SK-N-SH (cell line): ENCODE measurements around the gene SNTG2. TPM values are rescaled to one million over a fixed set of nuclear protein-coding genes. Genes with fewer than 3 reads are reported as not detected.

Experiments used
- CTCF ChIA-PET: fragments of 300-600, 350-600 bp; formaldehyde crosslinking; extraction: SDS; loops from one replicate; lab custom pipeline; 2021; lab: Yijun Ruan, JAX
- POLR2A ChIA-PET: fragments of 350-600 bp; sonication (Branson Sonifier 250); formaldehyde crosslinking; extraction: SDS; loops from one replicate; lab custom pipeline; 2020; ENCODE audit warnings: antibody characterized with exemption, inconsistent platforms; lab: Yijun Ruan, JAX
- DNase-seq: peaks from one replicate; pipeline ENCODE4 v3.0.0; 2012
- H2AFZ ChIP-seq: fragments of 200-600 bp; sonication (generic); 2 replicates; pipeline ENCODE4 v1.8.1; 2016; ENCODE audit warnings: antibody characterized with exemption, mild to moderate bottlenecking, low read depth
- H3F3A ChIP-seq: fragments of 200-600 bp; sonication (generic); replicated peaks from 2 replicates; pipeline ENCODE3; 2016; ENCODE audit warnings: antibody characterized with exemption, mild to moderate bottlenecking; ENCODE audit not compliant: insufficient read depth
- H3K27ac ChIP-seq, 2 experiments: fragments of 200-500 bp in 1 of 2; fragments of 200-600 bp in 1 of 2; sonication (Bioruptor generic) in 1 of 2; sonication (generic), shearing (Covaris generic) in 1 of 2; 2 replicates each; pipeline versions ENCODE4 v1.5.1 to v1.6.1; 2014 to 2016; ENCODE audit warnings: low read depth in 2 of 2, inconsistent platforms in 1 of 2, low read length in 1 of 2, mild to moderate bottlenecking in 1 of 2, mixed read lengths in 1 of 2
- H3K27me3 ChIP-seq: fragments of 200-600 bp; sonication (generic), shearing (Covaris generic); 2 replicates; pipeline ENCODE4 v1.6.1; 2016; ENCODE audit warnings: mixed run types; ENCODE audit not compliant: insufficient read depth
- H3K36me3 ChIP-seq, 2 experiments: fragments of 200-500 bp in 1 of 2; fragments of 200-600 bp in 1 of 2; sonication (Bioruptor generic) in 1 of 2; sonication (generic) in 1 of 2; replicated peaks in 1 of 2; 2 replicates each; pipeline versions ENCODE3 to v1.5.1; 2014 to 2016; ENCODE audit warnings: low read length in 1 of 2, mild to moderate bottlenecking in 1 of 2; ENCODE audit not compliant: insufficient read depth in 2 of 2, control insufficient read depth in 1 of 2
- H3K4me1 ChIP-seq, 2 experiments: fragments of 200-500 bp in 1 of 2; fragments of 200-600 bp in 1 of 2; sonication (Bioruptor generic) in 1 of 2; sonication (generic), shearing (Covaris generic) in 1 of 2; 2 replicates each; pipeline versions ENCODE4 v1.5.1 to v1.6.1; 2014 to 2016; ENCODE audit warnings: low read depth in 1 of 2, low read length in 1 of 2, mixed run types in 1 of 2; ENCODE audit not compliant: insufficient read depth in 2 of 2, control insufficient read depth in 1 of 2
- H3K4me2 ChIP-seq: fragments of 200-600 bp; sonication (generic), shearing (Covaris generic); 2 replicates; pipeline ENCODE4 v1.6.1; 2017; ENCODE audit warnings: mixed run types
- H3K4me3 ChIP-seq, 2 experiments: fragments of 200-500 bp in 1 of 2; fragments of 200-600 bp in 1 of 2; sonication (Bioruptor generic) in 1 of 2; sonication (generic), shearing (Covaris generic) in 1 of 2; 2 replicates each; pipeline versions ENCODE4 v1.5.1 to v1.8.1; 2014 to 2016; ENCODE audit warnings: low read depth in 2 of 2, inconsistent platforms in 1 of 2, low read length in 1 of 2, mild to moderate bottlenecking in 1 of 2, mixed read lengths in 1 of 2, moderate library complexity in 1 of 2
- H3K79me2 ChIP-seq: fragments of 200-600 bp; sonication (generic); 2 replicates; pipeline ENCODE4 v1.8.1; 2017; ENCODE audit warnings: mild to moderate bottlenecking; ENCODE audit not compliant: insufficient read depth
- H3K9ac ChIP-seq: fragments of 200-600 bp; sonication (generic); 2 replicates; pipeline ENCODE4 v1.6.1; 2017; ENCODE audit warnings: mixed run types
- H3K9me2 ChIP-seq: fragments of 200-600 bp; sonication (generic); 2 replicates; pipeline ENCODE4 v1.6.1; 2017; ENCODE audit warnings: mixed run types
- H3K9me3 ChIP-seq: fragments of 200-600 bp; sonication (generic); 2 replicates; pipeline ENCODE4 v1.6.1; 2017; ENCODE audit warnings: mixed run types, mild to moderate bottlenecking, moderate library complexity
- H4K20me1 ChIP-seq: fragments of 200-600 bp; sonication (generic); 2 replicates; pipeline ENCODE4 v1.6.1; 2017; ENCODE audit warnings: mild to moderate bottlenecking, mixed run types; ENCODE audit not compliant: insufficient read depth
- CHD2 ChIP-seq: fragments of 150-350 bp; IDR thresholded peaks from 2 replicates; pipeline ENCODE4 v1.6.1; 2018; ENCODE audit warnings: low read length; ENCODE audit not compliant: partially characterized antibody
- ELF1 ChIP-seq: IDR thresholded peaks from 2 replicates; pipeline ENCODE4 v1.4.0; 2012
- FOXJ3 ChIP-seq: sonication (generic); formaldehyde crosslinking; IDR thresholded peaks from 2 replicates; pipeline ENCODE4 v1.5.1; 2020; ENCODE audit warnings: mild to moderate bottlenecking, missing genetic modification reagents
- FOXM1 ChIP-seq: IDR thresholded peaks from 2 replicates; pipeline ENCODE4 v1.4.0; 2012; ENCODE audit warnings: low read depth, mild to moderate bottlenecking
- GABPA ChIP-seq: IDR thresholded peaks from 2 replicates; pipeline ENCODE4 v1.4.0; 2012; ENCODE audit warnings: low read depth, mild to moderate bottlenecking
- GATA2 ChIP-seq: sonication (generic); formaldehyde crosslinking; IDR thresholded peaks from 2 replicates; pipeline ENCODE4 v1.5.0; 2020; ENCODE audit warnings: mild to moderate bottlenecking, missing genetic modification reagents
- MEF2A ChIP-seq: IDR thresholded peaks from 2 replicates; pipeline ENCODE4 v1.4.0; 2012; ENCODE audit warnings: low read depth, borderline replicate concordance
- MXI1 ChIP-seq: IDR thresholded peaks from 2 replicates; pipeline ENCODE4 v1.6.1; 2012; ENCODE audit warnings: mild to moderate bottlenecking, low read depth, low read length, improper control_type of control experiment
- NFIC ChIP-seq: IDR thresholded peaks from 2 replicates; pipeline ENCODE4 v1.4.0; 2012; ENCODE audit warnings: borderline replicate concordance
- NRF1 ChIP-seq: IDR thresholded peaks from 2 replicates; pipeline ENCODE4 v1.6.1; 2012; ENCODE audit warnings: low read depth, mild to moderate bottlenecking, low read length
- POLR2AphosphoS5 ChIP-seq: IDR thresholded peaks from 2 replicates; pipeline ENCODE4 v1.6.1; 2012; ENCODE audit warnings: low read depth, low read length
- RAD21 ChIP-seq: IDR thresholded peaks from 2 replicates; pipeline ENCODE4 v1.6.1; 2012; ENCODE audit warnings: mild to moderate bottlenecking, low read length
- RCOR1 ChIP-seq: fragments of 150-350 bp; IDR thresholded peaks from 2 replicates; pipeline ENCODE4 v1.6.1; 2017; ENCODE audit warnings: antibody characterized with exemption, low read length
- RFX5 ChIP-seq: IDR thresholded peaks from 2 replicates; pipeline ENCODE4 v1.6.1; 2012; ENCODE audit warnings: mild to moderate bottlenecking, improper control_type of control experiment, low read length
- SIN3A ChIP-seq: IDR thresholded peaks from 2 replicates; pipeline ENCODE4 v1.6.1; 2012; ENCODE audit warnings: low read depth, mild to moderate bottlenecking, low read length, moderate library complexity, borderline replicate concordance
- SMC3 ChIP-seq: IDR thresholded peaks from 2 replicates; pipeline ENCODE4 v1.6.1; 2012; ENCODE audit warnings: low read depth, low read length, improper control_type of control experiment
- TAF1 ChIP-seq: IDR thresholded peaks from 2 replicates; pipeline ENCODE4 v1.6.1; 2012; ENCODE audit warnings: low read depth, mild to moderate bottlenecking, low read length, moderate library complexity, borderline replicate concordance
- TCF12 ChIP-seq: IDR thresholded peaks from 2 replicates; pipeline ENCODE4 v1.4.0; 2012
- TEAD4 ChIP-seq: IDR thresholded peaks from 2 replicates; pipeline ENCODE4 v1.4.0; 2012; ENCODE audit warnings: mild to moderate bottlenecking, borderline replicate concordance; ENCODE audit not compliant: insufficient read depth
- USF1 ChIP-seq: IDR thresholded peaks from 2 replicates; pipeline ENCODE4 v1.4.0; 2012; ENCODE audit warnings: low read depth, borderline replicate concordance
- YY1 ChIP-seq: IDR thresholded peaks from 2 replicates; pipeline ENCODE4 v1.4.0; 2012; ENCODE audit warnings: low read depth, mild to moderate bottlenecking
- ZBTB33 ChIP-seq: IDR thresholded peaks from 2 replicates; pipeline ENCODE4 v1.4.0; 2012; ENCODE audit warnings: low read depth, borderline replicate concordance
- WGBS: methylation state at CpG from one replicate; pipeline ENCODE4 v1.1.6; 2017; ENCODE audit warnings: low lambda C conversion rate; 5-methylcytosine and 5-hydroxymethylcytosine counted together
- polyA plus RNA-seq, 3 experiments: library from polyadenylated mRNA; depleted of rRNA; stranded (reverse); fragments of >200 nt; gene quantifications; 2 replicates each; pipeline ENCODE4 v1.2.3, GENCODE V29; 2012

Gene SNTG2
- polyA plus RNA-seq, 1 of the 3 experiments (the other 2 are of a cell fraction): not detected

- Histone ChIP-seq H2AFZ (no peak overlapping the region), H3K79me2 (no peaks in the 10 kb centered on the region), H4K20me1 (no peaks in the 10 kb centered on the region), H3F3A (no peaks in the 10 kb centered on the region), H3K9ac (no peak overlapping the region), H3K36me3 (no peaks in the 10 kb centered on the region), H3K9me2 (no peaks in the 10 kb centered on the region), H3K4me3 (no peak overlapping the region), H3K27me3 (no peaks in the 10 kb centered on the region), H3K27ac (no peak overlapping the region), H3K4me1 (peaks cover 0 to 7% of the 10 kb centered on the region in 2 experiments; a peak in 1 of 4 replicates), H3K9me3 (no peaks in the 10 kb centered on the region), H3K4me2 (no peak overlapping the region)
- WGBS: 43% methylated on average over 6 of the region's 6 CpGs
- TF ChIP-seq POLR2AphosphoS5: no peak
- TF ChIP-seq RCOR1: no peak
- TF ChIP-seq ZBTB33: no peak
- TF ChIP-seq NFIC: no peak
- no peak for TF ChIP-seq ELF1
- no peak for TF ChIP-seq FOXM1
- ChIA-PET POLR2A (no interaction called here), CTCF (no interaction called here)
- DNase-seq: no peak
These were observed 327.0 kb downstream of the SNTG2 start for GRCh38 chr2:1277634-1278033.

- WGBS: 36% methylated on average over 4 of the region's 4 CpGs
- ChIA-PET POLR2A (no interaction called here), CTCF (no interaction called here)
- Histone ChIP-seq H3K9ac (no peak overlapping the region), H4K20me1 (no peaks in the 10 kb centered on the region), H3K36me3 (no peaks in the 10 kb centered on the region), H2AFZ (no peak overlapping the region), H3K4me1 (peaks cover 0 to 12% of the 10 kb centered on the region in 2 experiments; a peak in 1 of 4 replicates), H3K4me2 (no peak overlapping the region), H3F3A (no peaks in the 10 kb centered on the region), H3K27ac (no peak overlapping the region), H3K9me3 (no peaks in the 10 kb centered on the region), H3K9me2 (no peaks in the 10 kb centered on the region), H3K27me3 (no peaks in the 10 kb centered on the region), H3K79me2 (no peaks in the 10 kb centered on the region), H3K4me3 (no peak overlapping the region)
- TF ChIP-seq SMC3 (no peak), TCF12 (no peak), POLR2AphosphoS5 (no peak), RFX5 (no peak), FOXJ3 (CRISPR knock-in tag) (no peak), RCOR1 (no peak), GABPA (no peak), RAD21 (no peak), YY1 (no peak), USF1 (no peak), TEAD4 (no peak), CHD2 (no peak), SIN3A (no peak), GATA2 (CRISPR knock-in tag) (no peak), MEF2A (no peak), MXI1 (no peak), TAF1 (no peak), NRF1 (no peak)
- no peak for DNase-seq
These were observed 327.5 kb downstream of the SNTG2 start for GRCh38 chr2:1278125-1278524.
